Cardiac muscle cell (in vitro differentiated cells and primary cell): ENCODE measurements around the gene PCNA. TPM values are rescaled to one million over a fixed set of nuclear protein-coding genes. Genes with fewer than 3 reads are reported as not detected.

Source experiments
- DNase-seq, 2 donors: peaks; one replicate each; pipeline versions ENCODE4 v3.0.0 to v3.0.0-alpha.2; 2010 to 2017; ENCODE audit warnings: low read depth in 1 of 2, low spot score in 1 of 2
- H3K27ac ChIP-seq: fragments of 200-600 bp; sonication (generic); 2 replicates; pipeline ENCODE4 v1.5.1; 2016
- H3K27me3 ChIP-seq: fragments of 200-600 bp; sonication (generic); 2 replicates; pipeline ENCODE4 v1.6.0; 2016; ENCODE audit warnings: control low read depth
- H3K36me3 ChIP-seq: fragments of 200-600 bp; sonication (generic); 2 replicates; pipeline ENCODE4 v1.5.1; 2016; ENCODE audit warnings: control low read depth
- H3K4me1 ChIP-seq: fragments of 200-600 bp; sonication (generic); 2 replicates; pipeline ENCODE4 v1.8.1; 2017; ENCODE audit warnings: low read depth, mild to moderate bottlenecking, mixed run types
- H3K4me3 ChIP-seq: fragments of 200-600 bp; sonication (generic); 2 replicates; pipeline ENCODE4 v1.5.1; 2016; ENCODE audit warnings: mild to moderate bottlenecking
- H3K9me3 ChIP-seq: fragments of 200-600 bp; sonication (generic); 2 replicates; pipeline ENCODE4 v1.5.1; 2017; ENCODE audit warnings: low read depth, mild to moderate bottlenecking, control low read depth
- polyA plus RNA-seq: library from polyadenylated mRNA; unstranded; fragments of >200 nt; fragmentation: Nextera tagmentation; extraction: Ambion mirVana; gene quantifications from 2 replicates; pipeline ENCODE4 v1.2.1, GENCODE V29; 2016
- total RNA-seq: library from RNA; depleted of rRNA; stranded (reverse); fragments of >200 nt; gene quantifications from 2 replicates; pipeline ENCODE4 v1.2.3, GENCODE V29; 2016
- TF ChIP-seq, protein P1 (sequence below): IDR thresholded peaks from 2 replicates; pipeline ENCODE4 v1.5.1; 2012; ENCODE audit warnings: low read depth, mild to moderate bottlenecking, low read length

The PCNA gene
- total and polyA plus RNA-seq, 2 experiments from 2014 or later: 46.6 to 81.2 TPM

DNA sequence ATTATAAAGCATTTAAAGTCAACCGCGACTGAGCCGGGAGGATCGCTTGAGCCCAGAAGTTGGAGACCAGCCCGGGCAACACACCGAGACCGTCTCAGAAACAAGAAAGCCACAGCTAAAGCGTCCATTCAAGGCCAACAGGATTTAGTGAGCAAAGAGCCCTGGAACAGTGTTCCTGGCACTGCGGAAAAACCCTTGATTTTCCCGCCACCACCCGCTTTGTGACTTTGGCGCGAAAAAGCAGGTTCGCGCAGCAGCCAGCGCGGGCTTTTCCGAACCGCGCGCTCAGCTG, 669 bp downstream of the PCNA start:
- H3K4me1 ChIP-seq: no peaks in the 10 kb centered on the region
- H3K27me3 ChIP-seq: no peaks in the 10 kb centered on the region
- no peak for DNase-seq
- TF ChIP-seq, protein P1, sequence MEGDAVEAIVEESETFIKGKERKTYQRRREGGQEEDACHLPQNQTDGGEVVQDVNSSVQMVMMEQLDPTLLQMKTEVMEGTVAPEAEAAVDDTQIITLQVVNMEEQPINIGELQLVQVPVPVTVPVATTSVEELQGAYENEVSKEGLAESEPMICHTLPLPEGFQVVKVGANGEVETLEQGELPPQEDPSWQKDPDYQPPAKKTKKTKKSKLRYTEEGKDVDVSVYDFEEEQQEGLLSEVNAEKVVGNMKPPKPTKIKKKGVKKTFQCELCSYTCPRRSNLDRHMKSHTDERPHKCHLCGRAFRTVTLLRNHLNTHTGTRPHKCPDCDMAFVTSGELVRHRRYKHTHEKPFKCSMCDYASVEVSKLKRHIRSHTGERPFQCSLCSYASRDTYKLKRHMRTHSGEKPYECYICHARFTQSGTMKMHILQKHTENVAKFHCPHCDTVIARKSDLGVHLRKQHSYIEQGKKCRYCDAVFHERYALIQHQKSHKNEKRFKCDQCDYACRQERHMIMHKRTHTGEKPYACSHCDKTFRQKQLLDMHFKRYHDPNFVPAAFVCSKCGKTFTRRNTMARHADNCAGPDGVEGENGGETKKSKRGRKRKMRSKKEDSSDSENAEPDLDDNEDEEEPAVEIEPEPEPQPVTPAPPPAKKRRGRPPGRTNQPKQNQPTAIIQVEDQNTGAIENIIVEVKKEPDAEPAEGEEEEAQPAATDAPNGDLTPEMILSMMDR: no peak
- peak overlapping the region; percentile 49 for H3K4me3 ChIP-seq
- no peak overlapping the region for H3K27ac ChIP-seq
- H3K9me3 ChIP-seq: no peaks in the 10 kb centered on the region
- peaks cover 24% of the 10 kb centered on the region for H3K36me3 ChIP-seq

DNA sequence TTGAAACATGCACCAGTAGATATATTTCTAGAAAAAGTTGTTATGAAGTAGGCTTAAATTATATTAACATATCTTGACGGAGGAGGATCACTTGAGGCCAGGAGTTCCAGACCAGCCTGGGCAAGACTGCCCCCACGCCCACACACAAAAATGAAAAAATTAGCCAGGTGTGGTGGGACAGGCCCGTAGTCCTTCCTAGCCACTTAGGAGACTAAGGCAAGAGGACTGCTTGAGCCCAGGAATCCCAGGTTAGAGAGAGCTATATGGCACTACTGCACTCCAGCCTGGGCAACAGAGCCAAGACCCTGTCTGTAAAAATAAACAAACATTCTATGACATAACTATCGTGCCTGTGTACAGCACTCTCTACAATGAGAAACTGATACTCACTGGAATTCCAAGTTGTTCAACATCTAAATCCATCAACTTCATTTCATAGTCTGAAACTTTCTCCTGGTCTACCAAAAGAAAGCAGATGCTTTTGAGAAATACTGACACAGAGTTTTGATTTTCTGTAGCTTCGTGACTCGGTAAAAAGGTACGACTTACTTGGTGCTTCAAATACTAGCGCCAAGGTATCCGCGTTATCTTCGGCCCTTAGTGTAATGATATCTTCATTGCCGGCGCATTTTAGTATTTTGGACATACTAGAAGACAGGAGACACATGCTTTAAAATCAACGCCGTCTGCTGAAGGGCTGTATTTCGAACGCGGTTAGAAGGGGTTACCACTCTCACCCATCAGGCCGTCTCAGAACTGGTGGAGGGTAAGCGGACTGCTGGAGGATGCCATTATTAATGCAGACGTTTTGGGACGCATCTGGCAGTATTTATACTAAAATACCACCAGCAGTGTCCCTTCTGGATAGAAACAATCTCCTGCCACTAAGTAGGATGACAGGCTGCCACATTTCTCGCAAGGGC, 1.3 kb downstream of the PCNA start:
- Histone ChIP-seq H3K36me3 (peaks cover 24% of the 10 kb centered on the region), H3K9me3 (no peaks in the 10 kb centered on the region), H3K4me3 (peak overlapping the region; percentile 49), H3K4me1 (peaks cover 5% of the 10 kb centered on the region), H3K27me3 (no peaks in the 10 kb centered on the region), H3K27ac (no peak overlapping the region)
- TF ChIP-seq, protein P1: no peak
- DNase-seq: no peak

DNA sequence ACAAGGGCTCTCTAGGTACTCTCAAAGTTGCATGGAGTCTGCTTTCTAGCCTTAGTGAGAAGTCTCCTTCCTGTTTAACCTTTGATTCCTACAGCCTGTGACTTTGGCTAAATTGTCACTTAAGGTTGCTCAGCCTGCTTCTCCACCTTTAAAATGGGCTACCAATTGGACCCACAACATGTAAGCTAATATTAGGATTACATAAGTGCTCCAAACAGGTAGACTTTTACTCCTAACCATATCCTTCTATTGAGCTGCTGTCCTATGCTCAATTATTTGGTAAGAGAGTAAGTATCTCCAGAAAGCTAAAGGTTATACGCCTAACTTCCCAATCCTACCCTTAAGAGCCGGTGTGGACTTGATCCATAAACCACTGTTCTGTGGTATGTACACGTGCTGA, 2.9 kb downstream of the PCNA start:
- no peak overlapping the region for H3K4me3 ChIP-seq
- peaks cover 24% of the 10 kb centered on the region for H3K36me3 ChIP-seq
- no peaks in the 10 kb centered on the region for H3K27me3 ChIP-seq
- no peak overlapping the region for H3K27ac ChIP-seq
- peaks cover 7% of the 10 kb centered on the region for H3K4me1 ChIP-seq
- no peak for DNase-seq
- H3K9me3 ChIP-seq: no peaks in the 10 kb centered on the region
- TF ChIP-seq, protein P1: no peak

DNA sequence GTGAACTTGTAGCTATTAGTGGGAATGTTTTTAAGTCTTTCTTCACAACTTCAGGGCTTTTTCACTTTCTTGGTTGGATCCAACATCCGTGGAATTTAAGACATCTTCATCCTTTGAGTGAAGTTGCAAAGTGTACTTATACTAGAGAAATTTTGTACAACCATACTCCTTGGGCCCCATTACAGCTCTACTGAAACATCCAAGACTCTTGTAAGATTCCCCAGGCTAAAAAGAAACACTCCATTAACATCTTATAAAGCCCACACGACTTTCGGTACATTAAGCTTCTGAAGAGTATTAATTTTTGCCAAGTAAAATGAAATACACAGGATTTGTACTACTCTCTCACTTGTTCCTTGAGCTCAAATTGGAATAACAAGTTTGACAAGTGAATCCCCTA, 5.4 kb downstream of the PCNA start:
- Histone ChIP-seq H3K36me3 (peaks cover 27% of the 10 kb centered on the region), H3K4me3 (no peak overlapping the region), H3K9me3 (no peaks in the 10 kb centered on the region), H3K27me3 (no peaks in the 10 kb centered on the region), H3K4me1 (peaks cover 7% of the 10 kb centered on the region), H3K27ac (no peak overlapping the region)
- DNase-seq: no peak
- TF ChIP-seq, protein P1: no peak

DNA sequence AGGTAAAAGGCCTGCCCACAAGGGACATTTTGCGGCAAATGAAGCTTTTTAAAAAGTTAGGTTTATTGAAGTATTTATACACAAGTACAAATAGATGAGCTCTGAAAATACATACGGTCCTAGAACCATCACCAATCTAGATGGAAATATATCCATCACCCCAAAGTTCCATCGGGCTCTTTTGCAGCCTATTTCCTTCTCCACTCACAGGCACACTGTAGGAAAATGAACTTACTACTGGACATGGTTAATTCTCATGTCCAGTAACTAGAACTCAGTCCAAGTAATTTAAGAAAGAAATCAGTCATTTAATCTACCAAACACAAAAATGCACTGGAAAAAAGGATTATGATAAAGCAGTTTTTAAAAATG, 6.2 kb downstream of the PCNA start:
- H3K36me3 ChIP-seq: peaks cover 35% of the 10 kb centered on the region
- H3K9me3 ChIP-seq: no peaks in the 10 kb centered on the region
- DNase-seq: no peak
- H3K27me3 ChIP-seq: no peaks in the 10 kb centered on the region
- peak overlapping the region; percentile 68 for H3K4me3 ChIP-seq
- TF ChIP-seq, protein P1: no peak
- peak overlapping the region; percentile 89 for H3K27ac ChIP-seq
- peaks cover 7% of the 10 kb centered on the region for H3K4me1 ChIP-seq
